Measurements from ENCODE around the gene ARHGAP11A.

ARHGAP11A gene

DNA sequence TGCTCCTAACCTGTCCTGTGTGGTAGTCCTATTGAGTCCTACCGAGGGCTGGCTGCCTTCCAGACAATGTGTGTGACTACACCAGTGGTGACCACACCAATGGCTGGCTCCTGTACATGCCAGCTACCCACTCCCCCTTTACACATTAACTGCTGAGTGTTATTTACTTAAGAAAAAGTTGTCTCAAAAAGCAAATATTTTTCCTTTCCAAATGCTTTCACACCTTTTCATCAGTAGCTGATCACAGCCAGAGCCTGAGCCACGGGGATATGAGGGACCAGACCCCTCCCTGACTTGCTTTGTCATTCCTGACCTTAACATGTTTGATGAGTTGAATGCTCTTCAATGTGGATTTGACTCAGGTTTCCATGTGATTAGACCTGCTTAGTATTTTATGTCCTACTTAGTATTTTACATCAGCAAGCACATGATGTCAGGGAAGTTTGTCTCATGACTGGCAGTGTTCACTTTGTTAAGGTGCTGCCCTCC lies 72.9 kb downstream of the ARHGAP11A start:
- no peak for DNase-seq (ENCODE audit: low read depth)

Data from activated T-cell treated with anti-CD3 and anti-CD28 coated beads for 48 hours (primary cell).